GM10248 (cell line): ENCODE data around the gene TCEA2.

Experiments
- CTCF ChIA-PET: fragments of 300-600 bp; sonication (Branson Sonifier 250); formaldehyde crosslinking; extraction: SDS; loops from one replicate; lab custom pipeline; 2021; ENCODE audit warnings: antibody characterized with exemption; lab: Yijun Ruan, JAX
- POLR2A ChIA-PET: fragments of 350-650 bp; sonication (Branson Sonifier 250); formaldehyde crosslinking; extraction: SDS; loops from one replicate; lab custom pipeline; 2020; ENCODE audit warnings: antibody characterized with exemption; lab: Yijun Ruan, JAX
- DNase-seq: peaks from one replicate; pipeline ENCODE4 v3.0.0; 2012; ENCODE audit errors: extremely low spot score
- CTCF ChIP-seq: IDR thresholded peaks from 2 replicates; pipeline ENCODE4 v1.5.1; 2012; ENCODE audit warnings: mild to moderate bottlenecking, low read depth; ENCODE audit errors: extremely low read depth, missing control alignments, control extremely low read depth

The TCEA2 gene

DNA sequence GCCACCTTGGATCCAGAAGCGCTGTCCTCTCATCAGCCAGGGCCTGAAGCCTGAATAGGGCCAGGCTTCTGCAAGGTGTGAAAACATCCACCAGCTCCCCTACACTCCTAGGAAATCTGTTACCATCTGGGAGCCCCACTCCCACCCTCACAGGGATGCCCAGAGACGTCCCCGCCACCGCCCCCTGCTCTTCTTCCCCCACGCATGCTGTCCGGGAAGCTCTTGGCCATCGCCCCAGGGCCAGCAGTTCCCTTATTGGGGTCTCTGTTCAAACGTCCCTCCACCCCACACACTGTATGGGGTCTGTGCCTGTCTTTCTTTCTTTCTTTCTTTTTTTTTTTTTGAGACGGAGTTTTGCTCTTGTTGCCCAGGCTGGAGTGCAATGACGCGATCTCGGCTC is 12.6 kb downstream of the TCEA2 start:
- DNase-seq = no peak
- ChIA-PET POLR2A (no interaction called here), CTCF (interaction anchor here (1.6 to 2.6 kb wide), 2 partner anchors 18 to 45 kb away, joined by 5 to 12 read pairs; no protein-coding TSS in a partner anchor)
- no peak for TF ChIP-seq CTCF

- POLR2A ChIA-PET = no interaction called here
- DNase-seq = no peak
- no peak for TF ChIP-seq CTCF
- CTCF ChIA-PET = interaction anchor here (0.8 to 2.6 kb wide), 4 partner anchors 12 to 44 kb away, joined by 3 to 12 read pairs (median 4); no protein-coding TSS in a partner anchor
Measured at GRCh38 chr20:64076061-64076997, 13.3 kb downstream of the TCEA2 start.

GRCh38 chr20:64077094-64077493 is 14.1 kb downstream of the TCEA2 start:
- POLR2A ChIA-PET = no interaction called here
- TF ChIP-seq CTCF = no peak
- peak; percentile 63 for DNase-seq
- CTCF ChIA-PET = interaction anchor here (1.2 to 2.8 kb wide), 3 partner anchors 7 to 43 kb away, joined by 3 to 17 read pairs (median 12); no protein-coding TSS in a partner anchor

GRCh38 chr20:64077541-64077875 is 14.5 kb downstream of the TCEA2 start:
- ChIA-PET CTCF (interaction anchor here (1.0 to 2.8 kb wide), 4 partner anchors 8 to 43 kb away, joined by 3 to 17 read pairs (median 8); no protein-coding TSS in a partner anchor), POLR2A (no interaction called here)
- DNase-seq = no peak
- TF ChIP-seq CTCF = no peak

GRCh38 chr20:64077876-64078551 is 15.0 kb downstream of the TCEA2 start:
- no peak for DNase-seq
- ChIA-PET POLR2A (no interaction called here), CTCF (interaction anchor here (0.7 to 2.8 kb wide), 6 partner anchors 8 to 208 kb away, joined by 3 to 17 read pairs (median 4); no protein-coding TSS in a partner anchor)
- no peak for TF ChIP-seq CTCF

DNA sequence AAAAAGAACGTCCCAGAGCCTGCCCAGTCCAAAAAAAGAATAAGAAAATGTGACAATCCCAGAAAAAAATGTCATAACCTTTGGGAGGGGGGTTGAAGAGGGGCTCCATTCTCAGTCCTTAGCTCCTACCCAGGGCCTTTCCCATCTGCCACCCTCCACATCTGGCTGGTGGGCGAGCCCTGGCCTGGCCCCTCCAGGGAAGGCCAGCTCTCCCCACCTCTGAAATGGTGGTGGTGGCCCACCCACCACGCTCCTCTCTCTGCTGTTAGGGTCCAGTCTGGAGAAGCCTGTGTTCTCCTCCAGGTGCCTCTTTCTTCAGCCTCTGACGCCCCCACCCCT is 15.9 kb downstream of the TCEA2 start:
- no peak for TF ChIP-seq CTCF
- POLR2A ChIA-PET = interaction anchor here (0.6 kb wide), 1 partner anchor 110 kb away, joined by 6 read pairs; no protein-coding TSS in a partner anchor
- no peak for DNase-seq
- CTCF ChIA-PET = interaction anchor here (1.6 to 3.7 kb wide), 5 partner anchors 9 to 41 kb away, joined by 3 to 24 read pairs (median 6); no protein-coding TSS in a partner anchor
